ENCODE measurements around the gene RAD51B.

DNA sequence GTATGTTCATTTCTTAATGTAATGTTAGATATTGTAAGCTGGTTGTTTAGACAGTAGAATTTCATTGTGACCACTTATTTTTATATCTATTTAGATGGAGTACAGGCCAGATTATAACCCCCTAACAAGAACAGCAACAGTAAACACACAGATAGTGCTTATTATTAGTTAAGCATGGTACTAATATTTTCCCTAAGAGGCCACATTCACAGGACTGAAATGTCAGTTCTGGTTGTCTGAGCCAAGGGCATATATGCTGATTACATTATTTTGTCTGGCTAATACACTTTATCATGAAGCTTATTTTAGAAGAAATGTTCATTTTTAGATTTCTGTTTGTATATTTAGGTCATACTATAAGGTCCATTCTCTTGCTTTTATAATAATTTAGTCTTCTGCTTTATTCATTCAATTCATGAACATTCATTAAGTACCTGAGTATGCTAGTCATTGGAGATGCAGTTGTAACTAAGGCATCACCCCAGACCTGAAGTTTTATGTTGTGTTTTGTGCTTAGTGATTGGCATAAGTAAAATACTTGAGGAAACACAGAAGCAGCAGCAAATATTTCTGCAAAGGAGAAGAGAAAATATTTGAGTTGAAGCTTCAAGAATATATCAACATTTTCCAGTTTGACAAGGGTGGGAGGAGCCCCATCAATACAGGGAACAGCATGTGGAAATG lies 413.7 kb downstream of the RAD51B start:
- no peak for TF ChIP-seq POLR2AphosphoS5 (IDR thresholded peaks at IDR 0.05; ENCODE audit: low read depth, low read length)
- TF ChIP-seq POLR2A (IDR thresholded peaks at IDR 0.05; ENCODE audit: low read depth, low read length): no peak
- no peak for TF ChIP-seq PAX5 (IDR thresholded peaks at IDR 0.05; ENCODE audit: insufficient read depth, low read length, severe bottlenecking)
- TF ChIP-seq TAF1 (IDR thresholded peaks at IDR 0.05; ENCODE audit: low read depth, low read length): no peak

Measured in GM12891 (cell line).